ENCODE data around the gene MRC2.
A peak's percentile ranks its signal among the peaks of the same experiment; 100 is the strongest.
"Not testable (repeated sequence)": the region's sequence is repeated elsewhere in the genome, so short reads cannot be mapped to it uniquely, and the experiment has no call there.

The MRC2 gene

GRCh38 chr17:62596662-62597061, 30.8 kb upstream of the MRC2 start:
- Histone ChIP-seq H3K4me3 (ENCODE audit: low read depth, low read length) (no peak overlapping the region), H3K27me3 (replicated peaks) (no peaks in the 10 kb centered on the region), H3K27ac (no peak overlapping the region), H3K36me3 (replicated peaks) (peaks cover 38% of the 10 kb centered on the region)
- DNase-seq, result no peak
- TF ChIP-seq, protein P1, sequence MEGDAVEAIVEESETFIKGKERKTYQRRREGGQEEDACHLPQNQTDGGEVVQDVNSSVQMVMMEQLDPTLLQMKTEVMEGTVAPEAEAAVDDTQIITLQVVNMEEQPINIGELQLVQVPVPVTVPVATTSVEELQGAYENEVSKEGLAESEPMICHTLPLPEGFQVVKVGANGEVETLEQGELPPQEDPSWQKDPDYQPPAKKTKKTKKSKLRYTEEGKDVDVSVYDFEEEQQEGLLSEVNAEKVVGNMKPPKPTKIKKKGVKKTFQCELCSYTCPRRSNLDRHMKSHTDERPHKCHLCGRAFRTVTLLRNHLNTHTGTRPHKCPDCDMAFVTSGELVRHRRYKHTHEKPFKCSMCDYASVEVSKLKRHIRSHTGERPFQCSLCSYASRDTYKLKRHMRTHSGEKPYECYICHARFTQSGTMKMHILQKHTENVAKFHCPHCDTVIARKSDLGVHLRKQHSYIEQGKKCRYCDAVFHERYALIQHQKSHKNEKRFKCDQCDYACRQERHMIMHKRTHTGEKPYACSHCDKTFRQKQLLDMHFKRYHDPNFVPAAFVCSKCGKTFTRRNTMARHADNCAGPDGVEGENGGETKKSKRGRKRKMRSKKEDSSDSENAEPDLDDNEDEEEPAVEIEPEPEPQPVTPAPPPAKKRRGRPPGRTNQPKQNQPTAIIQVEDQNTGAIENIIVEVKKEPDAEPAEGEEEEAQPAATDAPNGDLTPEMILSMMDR (IDR thresholded peaks at IDR 0.05; ENCODE audit: low read depth, low read length, missing control alignments), result no peak
- in situ Hi-C loops (cut with HindIII; ENCODE audit: low pct_ligation_motif_present, low sequenced_read_pairs), result no loop called here

GRCh38 chr17:62597150-62597549, 30.3 kb upstream of the MRC2 start:
- TF ChIP-seq, protein P1 (IDR thresholded peaks at IDR 0.05; ENCODE audit: low read depth, low read length, missing control alignments), result no peak
- no peak overlapping the region for H3K4me3 ChIP-seq (ENCODE audit: low read depth, low read length)
- H3K36me3 ChIP-seq (replicated peaks), result peaks cover 38% of the 10 kb centered on the region
- in situ Hi-C loops (cut with HindIII; ENCODE audit: low pct_ligation_motif_present, low sequenced_read_pairs), result no loop called here
- H3K27me3 ChIP-seq (replicated peaks), result no peaks in the 10 kb centered on the region
- no peak overlapping the region for H3K27ac ChIP-seq
- DNase-seq, result no peak

DNA sequence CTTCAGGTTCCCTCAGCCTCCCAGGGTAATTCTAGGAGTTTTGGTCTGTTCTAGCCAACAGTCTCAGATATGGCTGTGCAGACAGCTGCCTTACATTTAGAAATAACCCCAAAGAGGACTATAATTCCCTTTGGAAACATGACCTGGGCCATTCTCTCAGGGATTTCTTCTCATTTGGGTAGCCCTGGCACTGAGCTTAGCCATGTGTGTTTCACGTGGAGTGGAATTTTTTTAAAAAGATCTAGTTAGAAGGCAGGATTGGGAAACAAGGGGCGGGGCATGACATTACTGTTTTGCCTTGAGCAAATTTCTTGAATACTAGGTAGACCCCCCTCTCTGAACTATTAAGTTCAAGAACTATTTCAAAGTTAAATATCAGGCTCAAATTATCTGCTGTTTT, 29.6 kb upstream of the MRC2 start:
- H3K36me3 ChIP-seq (replicated peaks), result peaks cover 42% of the 10 kb centered on the region
- DNase-seq, result no peak
- H3K27me3 ChIP-seq (replicated peaks), result no peaks in the 10 kb centered on the region
- in situ Hi-C loops (cut with HindIII; ENCODE audit: low pct_ligation_motif_present, low sequenced_read_pairs), result no loop called here
- H3K27ac ChIP-seq, result no peak overlapping the region
- no peak overlapping the region for H3K4me3 ChIP-seq (ENCODE audit: low read depth, low read length)
- TF ChIP-seq, protein P1 (IDR thresholded peaks at IDR 0.05; ENCODE audit: low read depth, low read length, missing control alignments), result no peak

DNA sequence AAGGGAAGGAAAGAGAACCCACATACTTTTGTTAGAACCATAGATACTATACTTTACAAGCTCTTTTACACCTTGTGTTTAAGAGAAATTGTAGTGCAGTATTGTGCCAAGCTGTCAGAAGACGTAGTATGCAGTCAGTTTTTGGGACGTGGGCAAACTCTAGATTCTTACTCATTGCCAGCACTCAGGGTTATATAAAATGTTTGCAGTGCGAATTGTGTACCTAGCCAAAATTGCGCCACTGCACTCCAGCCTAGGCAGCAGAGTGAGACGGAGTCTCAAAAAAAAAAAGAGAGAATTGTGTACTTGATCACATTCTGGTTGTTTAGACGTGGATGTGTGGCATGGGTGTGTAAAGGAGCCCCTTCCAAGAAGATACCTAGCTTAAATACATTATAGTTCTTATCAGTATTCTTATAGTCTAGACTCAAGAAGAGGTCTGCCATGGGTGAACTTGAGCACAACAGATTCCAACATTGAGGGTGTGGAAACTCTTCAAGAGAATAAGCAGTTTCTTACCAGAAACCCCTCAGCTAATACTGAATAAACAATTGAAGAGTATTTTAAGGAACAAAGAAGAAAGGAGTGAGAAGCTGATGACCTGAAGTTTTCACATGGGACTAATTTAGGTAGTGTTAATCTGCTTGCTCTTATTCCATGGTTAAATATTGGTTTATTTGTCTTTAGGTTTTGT, 27.4 kb upstream of the MRC2 start:
- no peak overlapping the region for H3K27ac ChIP-seq
- no peaks in the 10 kb centered on the region for H3K27me3 ChIP-seq (replicated peaks)
- H3K4me3 ChIP-seq (ENCODE audit: low read depth, low read length), result no peak overlapping the region
- peaks cover 42% of the 10 kb centered on the region for H3K36me3 ChIP-seq (replicated peaks)
- DNase-seq, result no peak
- TF ChIP-seq, protein P1 (IDR thresholded peaks at IDR 0.05; ENCODE audit: low read depth, low read length, missing control alignments), result no peak
- in situ Hi-C loops (cut with HindIII; ENCODE audit: low pct_ligation_motif_present, low sequenced_read_pairs), result no loop called here

DNA sequence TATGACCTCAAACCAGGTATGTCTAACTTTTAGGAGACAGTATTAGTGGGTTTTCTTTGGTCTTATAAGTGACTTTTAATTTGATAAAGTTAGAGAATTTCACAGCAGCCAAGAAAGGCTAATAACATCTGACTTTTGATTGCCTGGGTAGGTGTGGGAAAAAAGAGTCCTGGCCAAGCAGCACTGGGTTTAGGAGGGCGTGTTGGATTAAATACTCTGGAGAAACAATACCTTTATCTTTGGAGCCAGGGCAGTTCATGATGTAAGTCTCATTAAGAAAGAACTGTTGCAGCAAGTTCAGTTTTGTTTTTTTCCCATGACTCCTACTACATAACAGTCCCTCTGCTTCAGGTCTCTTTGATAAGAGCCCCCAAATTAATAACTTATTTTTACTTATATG, 26.7 kb upstream of the MRC2 start:
- in situ Hi-C loops (cut with HindIII; ENCODE audit: low pct_ligation_motif_present, low sequenced_read_pairs), result no loop called here
- no peak for DNase-seq
- Histone ChIP-seq H3K27ac (no peak overlapping the region), H3K36me3 (replicated peaks) (peaks cover 42% of the 10 kb centered on the region), H3K4me3 (ENCODE audit: low read depth, low read length) (no peak overlapping the region), H3K27me3 (replicated peaks) (no peaks in the 10 kb centered on the region)
- TF ChIP-seq, protein P1 (IDR thresholded peaks at IDR 0.05; ENCODE audit: low read depth, low read length, missing control alignments), result no peak

DNA sequence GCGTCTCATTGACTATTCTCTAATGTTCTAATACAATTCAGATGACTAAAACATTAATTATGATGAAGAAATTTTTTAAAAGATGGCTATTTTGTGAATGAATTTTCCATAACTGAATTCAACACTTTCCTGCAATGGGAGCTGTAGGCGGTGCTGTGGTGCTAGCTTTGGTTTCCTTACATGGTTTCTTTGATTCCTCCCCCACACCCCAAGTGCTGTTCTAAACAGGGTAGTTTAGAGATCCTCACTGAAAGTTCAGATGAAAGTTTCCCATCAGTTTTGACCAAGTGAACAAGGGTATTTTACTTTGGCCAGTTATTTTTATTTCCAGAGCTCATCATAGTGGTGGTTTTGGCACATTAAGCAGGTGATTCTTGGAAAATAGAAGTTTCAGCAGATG, 26.0 kb upstream of the MRC2 start:
- H3K36me3 ChIP-seq (replicated peaks), result peaks cover 43% of the 10 kb centered on the region
- no peaks in the 10 kb centered on the region for H3K27me3 ChIP-seq (replicated peaks)
- in situ Hi-C loops (cut with HindIII; ENCODE audit: low pct_ligation_motif_present, low sequenced_read_pairs), result no loop called here
- no peak for DNase-seq
- TF ChIP-seq, protein P1 (IDR thresholded peaks at IDR 0.05; ENCODE audit: low read depth, low read length, missing control alignments), result peak; percentile 38
- no peak overlapping the region for H3K4me3 ChIP-seq (ENCODE audit: low read depth, low read length)
- H3K27ac ChIP-seq, result no peak overlapping the region

DNA sequence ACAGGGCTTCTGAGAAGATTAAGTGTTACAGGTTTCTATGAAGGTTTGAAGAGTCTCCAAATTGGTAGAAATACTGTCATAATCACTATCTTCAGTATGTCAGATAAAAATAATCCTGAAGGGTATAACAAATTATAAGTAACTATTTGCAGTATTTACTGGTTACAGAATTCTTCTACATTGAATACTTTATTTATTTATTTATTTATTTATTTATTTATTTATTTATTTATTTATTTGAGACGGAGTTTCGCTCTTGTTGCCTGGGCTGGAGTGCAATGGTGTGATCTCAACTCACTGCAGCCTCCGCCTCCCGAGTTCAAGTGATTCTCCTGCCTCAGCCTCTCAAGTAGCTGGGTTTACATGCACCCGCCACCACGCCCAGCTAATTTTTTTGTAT, 23.7 kb upstream of the MRC2 start:
- peaks cover 45% of the 10 kb centered on the region for H3K36me3 ChIP-seq (replicated peaks)
- DNase-seq; H3K27me3 ChIP-seq (replicated peaks); in situ Hi-C loops (cut with HindIII; ENCODE audit: low pct_ligation_motif_present, low sequenced_read_pairs); H3K4me3 ChIP-seq (ENCODE audit: low read depth, low read length); H3K27ac ChIP-seq: not testable (repeated sequence)

Measured in brain microvascular endothelial cell (primary cell).